AG09319 (cell line): ENCODE data around the gene GTSE1.

Experiments used
- DNase-seq: peaks from one replicate; pipeline ENCODE4 v3.0.0-alpha.2; 2010; ENCODE audit warnings: low read depth; ENCODE audit errors: extremely low read depth
- TF ChIP-seq, protein P1 (sequence below): IDR thresholded peaks from 2 replicates; pipeline ENCODE4 v1.5.1; 2011; ENCODE audit warnings: low read depth, mild to moderate bottlenecking, inconsistent platforms, low read length, moderate library complexity

Gene GTSE1

GRCh38 chr22:46336119-46337078, 39.7 kb downstream of the GTSE1 start:
- no peak for DNase-seq
- TF ChIP-seq, protein P1, sequence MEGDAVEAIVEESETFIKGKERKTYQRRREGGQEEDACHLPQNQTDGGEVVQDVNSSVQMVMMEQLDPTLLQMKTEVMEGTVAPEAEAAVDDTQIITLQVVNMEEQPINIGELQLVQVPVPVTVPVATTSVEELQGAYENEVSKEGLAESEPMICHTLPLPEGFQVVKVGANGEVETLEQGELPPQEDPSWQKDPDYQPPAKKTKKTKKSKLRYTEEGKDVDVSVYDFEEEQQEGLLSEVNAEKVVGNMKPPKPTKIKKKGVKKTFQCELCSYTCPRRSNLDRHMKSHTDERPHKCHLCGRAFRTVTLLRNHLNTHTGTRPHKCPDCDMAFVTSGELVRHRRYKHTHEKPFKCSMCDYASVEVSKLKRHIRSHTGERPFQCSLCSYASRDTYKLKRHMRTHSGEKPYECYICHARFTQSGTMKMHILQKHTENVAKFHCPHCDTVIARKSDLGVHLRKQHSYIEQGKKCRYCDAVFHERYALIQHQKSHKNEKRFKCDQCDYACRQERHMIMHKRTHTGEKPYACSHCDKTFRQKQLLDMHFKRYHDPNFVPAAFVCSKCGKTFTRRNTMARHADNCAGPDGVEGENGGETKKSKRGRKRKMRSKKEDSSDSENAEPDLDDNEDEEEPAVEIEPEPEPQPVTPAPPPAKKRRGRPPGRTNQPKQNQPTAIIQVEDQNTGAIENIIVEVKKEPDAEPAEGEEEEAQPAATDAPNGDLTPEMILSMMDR: no peak

DNA sequence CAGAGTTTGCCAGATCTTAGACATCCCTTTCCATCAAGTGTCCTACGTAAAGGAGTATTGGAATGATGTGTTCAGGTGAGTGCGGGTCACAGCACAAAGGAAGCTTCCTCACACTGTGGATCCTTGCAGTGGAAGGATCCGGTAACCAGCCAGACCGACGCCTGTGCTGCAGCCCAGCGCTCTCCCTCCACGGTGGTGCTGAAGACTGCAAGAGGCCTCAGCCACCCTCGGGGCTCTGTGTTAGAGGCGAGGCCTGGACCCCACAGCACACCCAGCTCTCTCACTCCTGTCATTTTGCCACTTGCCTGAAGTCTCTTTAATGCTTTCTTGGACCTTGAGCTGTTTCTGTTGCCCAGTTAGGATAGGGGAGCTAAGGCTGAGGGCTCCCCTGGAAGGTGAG, 41.2 kb downstream of the GTSE1 start:
- TF ChIP-seq, protein P1: no peak
- no peak for DNase-seq

- DNase-seq: no peak
- TF ChIP-seq, protein P1: no peak
Observed at GRCh38 chr22:46338636-46339035, 42.0 kb downstream of the GTSE1 start.

DNA sequence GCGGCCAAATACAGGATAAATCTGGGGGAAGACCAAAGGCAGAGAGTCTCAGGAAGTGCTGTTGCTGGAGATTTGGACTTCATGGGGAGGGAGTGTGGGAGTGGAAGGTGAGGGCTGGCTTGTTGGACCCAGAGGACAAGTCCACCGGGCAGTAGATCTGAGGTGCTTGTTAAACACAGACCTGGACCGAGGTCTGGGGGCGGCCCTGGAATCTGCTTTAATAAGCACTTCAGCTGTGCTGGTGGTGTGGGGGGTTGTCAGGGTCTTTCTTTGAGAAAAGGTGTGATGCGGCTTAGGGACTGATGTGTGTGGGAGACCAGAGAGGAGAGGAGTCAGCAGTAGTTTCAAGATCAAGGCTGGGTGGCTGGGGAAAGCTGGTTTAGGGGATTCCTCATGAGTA, 43.3 kb downstream of the GTSE1 start:
- TF ChIP-seq, protein P1: no peak
- no peak for DNase-seq

- no peak for DNase-seq
- TF ChIP-seq, protein P1: no peak
Observed at GRCh38 chr22:46340676-46341075, 44.0 kb downstream of the GTSE1 start.

- no peak for DNase-seq
- TF ChIP-seq, protein P1: no peak
Observed at GRCh38 chr22:46346680-46347405, 50.2 kb downstream of the GTSE1 start.

GRCh38 chr22:46347646-46348045, 51.0 kb downstream of the GTSE1 start:
- no peak for DNase-seq
- TF ChIP-seq, protein P1: no peak
